Hepatocyte (in vitro differentiated cells): ENCODE measurements around the gene DGKI. TPM values are rescaled to one million over a fixed set of nuclear protein-coding genes. Genes with fewer than 3 reads are reported as not detected.

Experiments
- DNase-seq: peaks from one replicate; pipeline ENCODE4 v3.0.0-alpha.2; 2016; ENCODE audit warnings: low spot score
- H2AFZ ChIP-seq: fragments of 200-600 bp; sonication (generic); 2 replicates; pipeline ENCODE4 v1.6.0; 2016; ENCODE audit warnings: antibody characterized with exemption, mild to moderate bottlenecking
- H3K27ac ChIP-seq: fragments of 200-600 bp; sonication (generic); 2 replicates; pipeline ENCODE4 v1.5.1; 2016; ENCODE audit warnings: mild to moderate bottlenecking
- H3K27me3 ChIP-seq: fragments of 200-600 bp; sonication (generic); 2 replicates; pipeline ENCODE4 v1.6.1; 2016
- H3K36me3 ChIP-seq: fragments of 200-600 bp; sonication (generic); replicated peaks from 2 replicates; pipeline ENCODE4 v1.5.1; 2016; ENCODE audit warnings: low read depth; ENCODE audit not compliant: insufficient read depth
- H3K4me1 ChIP-seq: fragments of 200-600 bp; sonication (generic); 2 replicates; pipeline ENCODE4 v1.5.1; 2016; ENCODE audit warnings: mild to moderate bottlenecking, moderate library complexity; ENCODE audit not compliant: insufficient read depth
- H3K4me2 ChIP-seq: fragments of 200-600 bp; sonication (generic); 2 replicates; pipeline ENCODE4 v1.6.0; 2016
- H3K4me3 ChIP-seq: fragments of 200-600 bp; sonication (generic); 2 replicates; pipeline ENCODE4 v1.5.1; 2016; ENCODE audit warnings: mild to moderate bottlenecking
- H3K79me2 ChIP-seq: fragments of 200-600 bp; sonication (generic); 2 replicates; pipeline ENCODE4 v1.6.0; 2017; ENCODE audit warnings: mild to moderate bottlenecking
- H3K9me2 ChIP-seq: fragments of 200-600 bp; sonication (generic); replicated peaks from 2 replicates; pipeline ENCODE4 v1.6.0; 2017; ENCODE audit warnings: mild to moderate bottlenecking; ENCODE audit not compliant: insufficient read depth
- H3K9me3 ChIP-seq: fragments of 200-600 bp; sonication (generic); 2 replicates; pipeline ENCODE4 v1.5.1; 2016; ENCODE audit warnings: low read depth, mild to moderate bottlenecking
- H4K20me1 ChIP-seq: fragments of 200-600 bp; sonication (generic); 2 replicates; pipeline ENCODE4 v1.6.0; 2016; ENCODE audit warnings: mild to moderate bottlenecking; ENCODE audit not compliant: insufficient read depth, poor library complexity, severe bottlenecking
- EZH2 ChIP-seq: fragments of 200-600 bp; sonication (generic); IDR thresholded peaks from 2 replicates; pipeline ENCODE4 v1.6.1; 2016; ENCODE audit warnings: antibody characterized with exemption, mild to moderate bottlenecking, borderline replicate concordance
- EZH2phosphoT487 ChIP-seq: fragments of 200-600 bp; sonication (generic); IDR thresholded peaks from one replicate; pipeline ENCODE4 v1.6.1; 2018; ENCODE audit warnings: antibody characterized with exemption, mild to moderate bottlenecking, low read depth, moderate library complexity; ENCODE audit not compliant: unreplicated experiment, severe bottlenecking
- WGBS: methylation state at CpG from one replicate; pipeline ENCODE4 v1.1.6; 2016; ENCODE audit warnings: low lambda C conversion rate; ENCODE audit errors: missing lambda C conversion rate; 5-methylcytosine and 5-hydroxymethylcytosine counted together
- polyA plus RNA-seq: library from polyadenylated mRNA; unstranded; fragments of >200 nt; fragmentation: Nextera tagmentation; extraction: Ambion mirVana; gene quantifications from 2 replicates; pipeline ENCODE4 v1.2.1, GENCODE V29; 2016
- total RNA-seq: library from RNA; depleted of rRNA; stranded (reverse); fragments of >200 nt; gene quantifications from 2 replicates; pipeline ENCODE4 v1.2.3, GENCODE V29; 2014
- TF ChIP-seq, protein P1 (sequence below): fragments of 200-600 bp; sonication (generic); IDR thresholded peaks from 2 replicates; pipeline ENCODE4 v1.5.1; 2016; ENCODE audit warnings: antibody characterized with exemption, mild to moderate bottlenecking; ENCODE audit not compliant: poor library complexity

DGKI gene
- total and polyA plus RNA-seq, 2 experiments from 2014 or later: 0.47 to 1.8 TPM

DNA sequence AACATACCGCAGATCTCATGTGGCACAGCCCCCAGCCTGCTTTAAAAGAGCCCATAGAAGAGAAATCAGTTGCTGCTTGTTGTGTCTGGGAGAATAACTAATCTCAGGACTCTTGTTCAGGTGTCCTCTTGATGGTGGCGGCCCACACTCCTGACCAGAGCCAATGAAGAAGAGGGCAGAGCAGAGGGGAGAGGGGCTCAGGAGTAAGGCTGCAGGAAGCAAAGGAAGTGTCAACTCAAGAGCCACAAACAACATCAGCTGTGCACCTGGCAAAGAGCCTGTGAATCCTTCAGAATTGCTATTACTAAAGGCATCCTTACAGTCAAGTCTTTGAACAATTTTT, 443.4 kb downstream of the DGKI start:
- no peak overlapping the region for H3K4me2 ChIP-seq

DNA sequence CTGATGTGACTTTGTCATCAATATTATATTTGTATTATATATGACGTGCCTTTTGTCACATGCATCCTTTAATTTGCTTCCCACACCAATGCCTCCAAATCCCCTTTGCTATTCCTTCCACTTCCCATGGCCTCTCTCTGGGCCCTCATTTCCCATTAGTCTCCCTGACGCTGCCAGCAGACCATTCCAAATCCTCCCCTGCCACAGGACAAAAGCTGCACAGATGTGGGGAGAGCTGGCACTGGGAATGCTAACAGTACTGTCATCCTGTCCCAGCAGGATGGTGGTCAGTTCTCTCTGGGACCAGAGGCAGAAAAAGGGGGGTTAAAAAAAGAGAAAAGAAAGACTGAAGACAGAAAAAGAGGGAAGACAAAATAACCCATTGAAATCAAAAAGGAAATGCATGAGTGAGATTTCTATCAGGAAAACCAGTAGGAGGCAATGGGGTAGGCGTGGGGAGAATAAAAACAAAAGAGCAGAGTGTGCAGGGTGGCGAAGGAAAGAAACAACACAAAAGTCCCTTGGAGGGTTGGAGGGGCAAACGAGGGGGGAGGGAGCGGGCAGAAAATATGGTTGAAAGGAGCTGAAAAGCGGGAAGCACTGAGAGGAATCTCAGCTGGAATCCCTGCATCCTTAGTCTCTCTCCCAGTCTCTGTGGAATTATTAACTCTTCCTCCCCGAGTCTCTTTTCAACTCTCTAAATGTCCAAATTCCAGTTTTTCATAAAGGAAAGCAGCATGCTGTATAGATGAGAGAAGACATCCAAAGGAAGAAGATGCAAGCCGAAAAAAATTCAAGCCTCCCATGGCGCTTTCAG, 444.0 kb downstream of the DGKI start:
- no peak overlapping the region for H3K4me3 ChIP-seq
- no peaks in the 10 kb centered on the region for H3K9me3 ChIP-seq
- no peak overlapping the region for H3K27ac ChIP-seq
- WGBS: 59% methylated on average over 10 of the region's 10 CpGs
- no peak for DNase-seq
- no peaks in the 10 kb centered on the region for H3K4me1 ChIP-seq
- no peak overlapping the region for H2AFZ ChIP-seq
- no peaks in the 10 kb centered on the region for H4K20me1 ChIP-seq
- H3K27me3 ChIP-seq: no peaks in the 10 kb centered on the region
- no peak overlapping the region for H3K4me2 ChIP-seq
- H3K36me3 ChIP-seq: no peaks in the 10 kb centered on the region
- TF ChIP-seq EZH2phosphoT487: no peak
- no peak for TF ChIP-seq EZH2
- TF ChIP-seq, protein P1, sequence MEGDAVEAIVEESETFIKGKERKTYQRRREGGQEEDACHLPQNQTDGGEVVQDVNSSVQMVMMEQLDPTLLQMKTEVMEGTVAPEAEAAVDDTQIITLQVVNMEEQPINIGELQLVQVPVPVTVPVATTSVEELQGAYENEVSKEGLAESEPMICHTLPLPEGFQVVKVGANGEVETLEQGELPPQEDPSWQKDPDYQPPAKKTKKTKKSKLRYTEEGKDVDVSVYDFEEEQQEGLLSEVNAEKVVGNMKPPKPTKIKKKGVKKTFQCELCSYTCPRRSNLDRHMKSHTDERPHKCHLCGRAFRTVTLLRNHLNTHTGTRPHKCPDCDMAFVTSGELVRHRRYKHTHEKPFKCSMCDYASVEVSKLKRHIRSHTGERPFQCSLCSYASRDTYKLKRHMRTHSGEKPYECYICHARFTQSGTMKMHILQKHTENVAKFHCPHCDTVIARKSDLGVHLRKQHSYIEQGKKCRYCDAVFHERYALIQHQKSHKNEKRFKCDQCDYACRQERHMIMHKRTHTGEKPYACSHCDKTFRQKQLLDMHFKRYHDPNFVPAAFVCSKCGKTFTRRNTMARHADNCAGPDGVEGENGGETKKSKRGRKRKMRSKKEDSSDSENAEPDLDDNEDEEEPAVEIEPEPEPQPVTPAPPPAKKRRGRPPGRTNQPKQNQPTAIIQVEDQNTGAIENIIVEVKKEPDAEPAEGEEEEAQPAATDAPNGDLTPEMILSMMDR: no peak
- H3K9me2 ChIP-seq: no peaks in the 10 kb centered on the region
- H3K79me2 ChIP-seq: no peaks in the 10 kb centered on the region

More for the DNA sequence above, 443.4 kb downstream of the DGKI start:
- no peaks in the 10 kb centered on the region for H3K9me2 ChIP-seq
- no peaks in the 10 kb centered on the region for H3K27me3 ChIP-seq
- H2AFZ ChIP-seq: no peak overlapping the region
- DNase-seq: no peak
- H3K4me1 ChIP-seq: no peaks in the 10 kb centered on the region
- H3K79me2 ChIP-seq: no peaks in the 10 kb centered on the region
- 64% methylated on average over 2 of the region's 2 CpGs for WGBS
- H3K9me3 ChIP-seq: no peaks in the 10 kb centered on the region
- TF ChIP-seq, protein P1: no peak
- no peak for TF ChIP-seq EZH2phosphoT487
- TF ChIP-seq EZH2: no peak
- H3K36me3 ChIP-seq: no peaks in the 10 kb centered on the region
- no peak overlapping the region for H3K27ac ChIP-seq
- H3K4me3 ChIP-seq: no peak overlapping the region
- no peaks in the 10 kb centered on the region for H4K20me1 ChIP-seq

DNA sequence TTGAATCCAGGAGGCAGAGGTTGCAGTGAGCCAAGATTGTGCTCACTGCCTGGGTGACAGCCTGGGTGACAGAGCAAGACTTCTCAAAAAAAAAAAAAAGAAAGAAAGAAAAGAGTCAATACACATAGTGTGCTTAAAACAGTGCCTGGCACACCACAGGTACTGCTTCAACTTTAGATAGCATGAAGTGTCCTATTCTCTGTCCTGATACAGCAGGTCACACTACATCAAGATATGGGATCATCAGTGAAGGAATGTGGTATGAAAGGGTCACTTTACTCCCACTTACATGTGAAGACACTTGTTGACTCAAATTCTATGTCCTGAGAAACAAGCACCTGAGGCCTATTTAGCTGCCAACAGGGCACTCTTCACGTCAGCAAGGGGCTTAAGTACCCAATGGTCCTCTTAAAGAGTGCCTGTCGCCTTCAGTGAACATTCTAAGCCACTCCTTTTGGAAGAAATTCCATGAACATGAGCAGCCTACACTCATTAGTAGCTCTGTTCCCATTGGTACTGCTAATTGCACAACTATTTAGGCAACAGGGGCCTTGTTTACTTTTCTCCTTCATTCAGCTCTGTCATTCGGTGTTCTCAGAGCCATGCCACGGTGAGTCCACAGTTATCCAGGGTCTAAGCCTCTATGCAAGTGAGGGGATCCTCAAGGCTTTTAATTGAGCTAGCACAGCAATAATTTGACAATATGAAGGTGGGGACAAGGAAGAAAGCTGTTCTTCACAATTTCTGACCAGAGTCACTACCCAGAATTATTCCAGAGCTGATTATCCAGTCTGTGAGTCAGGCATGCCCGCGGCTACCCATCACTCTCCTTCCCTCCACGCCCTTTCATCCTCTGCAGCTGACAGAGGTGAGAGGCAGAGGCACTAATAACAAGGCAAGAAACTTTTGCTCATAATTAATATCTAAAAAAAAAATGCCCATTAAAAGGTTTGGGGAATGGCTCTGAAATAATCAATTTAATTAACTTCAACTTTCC, 446.6 kb downstream of the DGKI start:
- TF ChIP-seq, protein P1: no peak
- TF ChIP-seq EZH2phosphoT487 (no peak), EZH2 (no peak)
- Histone ChIP-seq H3K9me3 (no peaks in the 10 kb centered on the region), H3K4me1 (no peaks in the 10 kb centered on the region), H3K4me3 (no peak overlapping the region), H3K27me3 (no peaks in the 10 kb centered on the region), H3K27ac (no peak overlapping the region), H2AFZ (no peak overlapping the region), H3K36me3 (no peaks in the 10 kb centered on the region), H3K79me2 (no peaks in the 10 kb centered on the region), H4K20me1 (no peaks in the 10 kb centered on the region), H3K9me2 (no peaks in the 10 kb centered on the region), H3K4me2 (no peak overlapping the region)
- WGBS: 74% methylated on average over 7 of the region's 7 CpGs
- DNase-seq: no peak
